K562 (cell line): Measurements from ENCODE around the gene INHA. TPM values are rescaled to one million over a fixed set of nuclear protein-coding genes. Genes with fewer than 3 reads are reported as not detected.

ENCODE experiments used
- GTF3C2 ChIP-seq: IDR thresholded peaks from 3 replicates; pipeline ENCODE4 v1.6.1; 2011; ENCODE audit warnings: borderline replicate concordance, mild to moderate bottlenecking, moderate library complexity; ENCODE audit not compliant: insufficient read length; ENCODE audit errors: extremely low read depth
- TFAP4 ChIP-seq: sonication (generic); formaldehyde crosslinking; IDR thresholded peaks from 2 replicates; pipeline ENCODE4 v1.8.0; 2022; ENCODE audit warnings: missing genetic modification reagents, mild to moderate bottlenecking, moderate library complexity, borderline replicate concordance
- ZNF717 ChIP-seq: fragments of 250-450 bp; sonication (Bioruptor Pico); IDR thresholded peaks from 2 replicates; pipeline ENCODE4 v1.5.0; 2021
- polyA plus RNA-seq, 8 experiments: library from polyadenylated mRNA; depleted of rRNA in 4 of 8; stranded (reverse) in 5 of 8; unstranded in 3 of 8; fragments of >200 nt; fragmentation: Nextera tagmentation in 2 of 8; fragmentation: Illumina TruSeq in 1 of 8; extraction: Ambion mirVana in 2 of 8; extraction: Trizol in 1 of 8; gene quantifications; 2 replicates each; pipeline versions ENCODE4 v1.2.1 to v1.2.3, GENCODE V29; 2011 to 2014; ENCODE audit warnings: inconsistent platforms in 1 of 8, missing spikeins in 1 of 8
- total RNA-seq, 7 experiments: library from RNA; depleted of rRNA in 6 of 7; stranded (reverse); fragments of >200 nt in 6 of 7; fragmentation: Illumina TruSeq in 2 of 7; extraction: Trizol in 2 of 7; gene quantifications; 2 replicates each; pipeline versions ENCODE4 v1.2.1 to v1.2.3, GENCODE V29; 2011 to 2021; ENCODE audit warnings: low replicate concordance in 1 of 7

The INHA gene
- total and polyA plus RNA-seq, 9 of the 15 experiments (the other 6 are each of a cell fraction or from before 2014, with no cell fraction given): 0.07 to 1.9 (median 0.40) TPM

- no peak for TF ChIP-seq GTF3C2
- peak; percentile 76; the same call in 1 of the 2 replicates for TF ChIP-seq TFAP4 (CRISPR knock-in tag)
- TF ChIP-seq ZNF717 (CRISPR knock-in tag): no peak
These were observed 41.8 kb upstream of the INHA start (continued) for GRCh38 chr2:219530048-219530963.
